ENCODE results near the gene SETBP1.

The SETBP1 gene

DNA sequence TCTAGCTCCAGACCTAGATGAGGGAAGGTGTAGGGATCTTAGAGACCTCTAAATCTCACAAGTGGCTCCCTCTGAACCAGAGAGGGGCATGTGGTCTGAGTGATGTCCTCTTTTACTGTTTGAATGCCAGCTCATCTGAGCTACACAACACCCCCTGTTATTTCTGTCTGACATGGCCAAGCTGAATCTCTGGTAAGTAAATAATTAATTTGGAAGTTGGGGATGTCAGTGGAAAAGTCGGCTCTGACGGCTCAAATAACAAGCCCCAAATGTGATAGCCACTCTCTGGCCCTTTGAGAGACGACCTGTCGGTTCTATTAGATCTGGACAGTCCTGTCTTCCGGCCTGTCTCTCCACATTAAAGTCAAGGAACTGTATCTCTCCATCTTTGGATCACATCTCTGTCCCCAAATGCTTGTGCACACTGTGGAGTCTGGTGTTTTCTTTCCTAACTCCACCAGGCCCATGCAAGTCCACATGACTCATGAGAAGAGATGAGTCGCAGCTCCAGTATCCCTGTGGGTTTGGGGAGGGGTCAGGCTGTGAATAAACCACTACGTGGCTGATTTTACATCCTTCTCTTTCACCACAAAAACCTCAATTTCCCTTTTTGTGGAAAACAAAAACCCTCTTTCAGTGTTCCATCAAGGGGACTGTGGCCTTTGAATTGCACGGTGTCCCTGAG lies 52.5 kb downstream of the SETBP1 start:
- DNase-seq = no peak

DNA sequence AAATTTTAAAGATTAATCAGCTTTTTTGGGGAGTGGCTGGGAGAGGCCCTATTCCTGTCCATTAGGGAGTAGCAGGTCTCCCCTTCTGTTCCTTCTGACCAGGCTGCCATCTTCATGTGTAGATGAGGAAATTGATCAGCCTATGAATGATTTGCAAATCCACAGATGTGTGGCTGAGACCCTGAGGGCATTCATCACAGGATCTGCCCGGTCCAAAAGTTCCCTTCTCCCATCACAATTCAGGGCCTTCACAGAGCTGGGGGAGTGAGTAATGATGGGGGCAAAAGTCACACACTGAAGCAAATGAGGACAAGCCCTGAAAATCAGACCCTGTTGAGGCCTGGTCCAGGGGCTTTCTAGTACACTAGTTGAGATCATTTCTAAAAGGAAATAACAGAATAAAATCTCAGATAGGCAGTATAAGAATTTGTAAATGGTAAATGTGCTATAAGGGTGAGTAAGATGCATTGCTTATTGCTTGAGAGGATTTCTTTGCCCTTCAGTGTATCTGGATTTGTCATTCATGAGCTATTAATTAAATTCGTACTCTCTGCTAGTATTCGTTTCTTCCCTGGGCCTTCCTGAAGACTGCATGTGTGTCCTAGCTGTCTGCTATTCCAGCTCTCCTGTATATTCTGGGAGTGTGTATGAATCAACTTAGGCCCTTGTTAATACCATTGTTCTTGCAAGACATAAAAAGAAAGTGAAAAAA lies 53.2 kb downstream of the SETBP1 start:
- no peak for DNase-seq

GRCh38 chr18:44735096-44735495 lies 54.4 kb downstream of the SETBP1 start:
- DNase-seq = no peak

- DNase-seq = no peak
Measured at GRCh38 chr18:44736664-44737380, 56.1 kb downstream of the SETBP1 start.

DNA sequence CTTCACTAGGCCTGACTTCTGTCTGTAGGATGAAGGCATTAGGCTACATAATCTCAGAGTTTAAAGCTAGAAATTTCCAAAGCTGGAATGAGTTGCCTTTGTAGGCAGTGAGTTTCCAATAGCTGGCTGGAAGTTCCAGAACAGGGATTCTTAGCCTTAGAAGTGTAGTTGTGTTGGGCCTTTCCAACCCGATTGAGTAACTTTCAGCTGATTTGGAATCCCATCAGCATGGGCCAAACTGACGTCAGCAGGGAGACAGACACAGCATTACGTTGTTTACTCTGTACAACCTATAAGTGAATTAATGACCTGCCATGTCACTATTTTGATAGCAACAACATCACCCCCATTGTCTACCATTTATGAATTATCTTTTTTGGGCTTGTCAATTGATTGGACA lies 56.9 kb downstream of the SETBP1 start:
- no peak for DNase-seq

DNA sequence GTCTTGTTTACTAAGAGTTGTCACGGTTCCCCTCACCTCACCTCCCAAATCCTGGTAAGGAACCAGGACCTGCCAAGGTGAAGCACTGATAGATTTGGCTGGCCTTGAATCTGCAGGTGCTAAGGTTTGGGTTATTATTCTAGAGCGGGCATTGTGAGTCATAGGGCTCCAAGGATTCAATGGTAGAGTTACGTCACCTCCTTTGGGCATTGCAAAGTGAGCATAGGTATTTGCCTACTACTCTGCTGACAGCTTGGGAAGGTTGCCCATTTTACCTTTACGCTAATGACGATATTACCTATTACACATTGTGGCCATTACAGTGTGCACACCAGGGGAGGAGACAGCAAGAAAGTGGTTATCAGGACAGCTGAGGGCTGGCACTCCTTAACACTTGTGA lies 59.3 kb downstream of the SETBP1 start:
- no peak for DNase-seq

GRCh38 chr18:44741085-44741484 lies 60.4 kb downstream of the SETBP1 start:
- DNase-seq = no peak

DNA sequence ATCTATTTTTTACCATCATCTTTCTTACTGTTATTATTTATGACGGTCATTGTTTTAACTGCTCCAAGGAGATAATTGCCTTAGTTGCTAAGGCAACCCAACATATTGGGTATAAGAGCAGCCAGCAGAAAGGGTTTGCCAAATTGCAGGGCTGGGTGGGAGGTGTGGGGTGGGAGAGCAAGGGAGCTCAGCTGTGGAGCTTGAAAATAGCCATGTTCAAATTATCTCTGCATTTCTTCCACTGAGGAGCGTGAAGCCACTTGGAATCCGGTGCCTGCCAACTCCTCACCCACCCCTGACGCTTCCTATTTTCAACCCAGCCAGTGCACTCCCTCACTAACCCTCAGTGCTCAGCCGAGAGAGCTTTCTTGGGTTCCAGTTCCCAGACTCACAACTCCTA lies 60.8 kb downstream of the SETBP1 start:
- no peak for DNase-seq

- DNase-seq = no peak
Measured at GRCh38 chr18:44742126-44742525, 61.4 kb downstream of the SETBP1 start.

DNA sequence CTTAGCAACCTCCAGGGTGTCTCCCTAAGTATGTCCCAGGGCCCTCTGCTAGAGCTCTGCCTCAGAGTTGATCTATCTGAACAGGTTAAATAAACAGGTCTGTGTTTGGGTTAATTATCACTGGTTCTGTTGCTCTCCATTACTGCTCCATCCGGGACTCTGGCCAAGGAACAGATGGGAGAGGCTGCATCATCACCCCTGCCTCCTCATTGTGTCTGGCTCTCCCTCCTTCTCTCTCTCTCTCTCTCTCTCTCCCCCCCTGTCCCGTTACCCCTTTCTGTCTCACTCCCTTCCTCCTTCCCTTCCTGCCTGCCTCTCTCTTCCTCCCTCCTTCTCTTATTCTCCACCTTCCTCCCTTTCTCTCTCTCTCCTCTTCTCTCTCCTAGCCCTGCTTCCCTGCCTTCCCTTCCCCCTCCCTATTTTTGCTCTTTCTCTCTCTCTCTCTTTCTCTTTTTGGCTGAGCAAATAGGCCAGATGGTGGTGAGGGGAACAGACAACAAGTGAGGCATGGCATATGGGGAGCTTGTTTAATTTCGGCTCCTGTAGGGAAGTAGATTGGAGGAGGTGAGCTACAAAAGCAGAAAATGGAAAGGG lies 62.1 kb downstream of the SETBP1 start:
- no peak for DNase-seq

DNA sequence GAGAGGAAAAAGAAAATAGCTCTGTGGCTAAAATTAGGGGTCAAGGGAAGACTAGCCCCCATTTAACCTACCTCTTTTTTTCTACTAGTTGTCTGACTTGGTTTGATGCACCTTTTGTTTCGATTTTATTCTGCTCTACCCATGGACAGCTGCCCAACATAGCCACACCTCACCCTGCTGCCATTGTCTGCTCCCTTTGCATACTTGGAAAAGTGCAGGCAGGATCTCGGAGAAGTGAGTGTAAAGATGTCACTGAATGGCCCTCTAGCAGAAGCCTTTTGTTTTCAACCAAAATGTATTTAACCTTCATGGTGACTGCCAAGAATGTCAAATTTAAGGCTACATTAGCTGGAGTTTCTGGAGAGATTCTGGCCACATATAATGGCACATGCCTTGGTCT lies 62.9 kb downstream of the SETBP1 start:
- no peak for DNase-seq

DNA sequence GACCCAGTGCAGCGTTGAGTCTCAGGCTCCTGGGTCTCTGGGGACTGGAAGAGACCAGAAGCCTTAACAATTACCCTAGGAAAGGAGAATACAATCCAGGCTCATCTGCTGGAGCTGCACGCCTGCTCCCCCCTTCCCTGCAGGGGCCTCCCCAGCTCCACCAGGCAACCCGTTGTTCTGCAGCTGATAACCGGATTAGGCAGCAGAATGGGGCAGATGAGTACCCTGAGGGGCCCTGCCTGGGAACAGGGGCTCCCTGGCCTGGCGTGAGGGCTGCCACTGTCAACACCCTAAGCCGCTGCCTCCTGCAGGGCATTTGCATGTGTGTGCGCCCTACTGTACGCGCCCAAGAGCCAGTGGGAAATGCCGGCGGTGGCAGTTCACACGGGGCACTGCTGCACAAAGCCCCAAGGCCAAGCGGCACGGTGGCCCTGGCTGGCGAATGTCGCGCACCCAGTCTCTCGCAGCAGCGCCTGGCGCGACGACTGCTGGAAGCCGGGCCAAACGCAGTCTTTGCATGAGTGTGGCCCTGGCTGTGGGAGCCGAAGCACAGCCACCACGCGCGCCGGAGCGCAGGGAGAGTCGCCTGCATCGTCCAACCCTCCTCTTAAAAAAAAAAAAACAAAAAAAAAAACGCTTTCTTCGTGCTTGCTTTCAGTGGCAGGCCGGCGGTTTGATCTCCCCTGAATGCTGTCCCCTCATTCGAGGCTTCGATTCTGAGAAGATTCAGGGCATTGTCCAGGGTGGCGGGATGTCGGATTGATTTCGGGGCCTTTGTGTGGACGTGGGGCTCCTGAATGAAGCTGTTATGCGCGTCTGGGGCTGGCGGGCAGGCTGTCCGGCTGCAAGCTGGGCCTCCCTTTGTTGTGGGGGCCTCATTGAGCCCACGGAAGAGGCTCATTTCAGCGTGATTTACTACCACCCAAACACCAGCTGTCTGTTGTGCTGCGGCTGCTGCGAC lies 63.8 kb downstream of the SETBP1 start:
- no peak for DNase-seq

DNA sequence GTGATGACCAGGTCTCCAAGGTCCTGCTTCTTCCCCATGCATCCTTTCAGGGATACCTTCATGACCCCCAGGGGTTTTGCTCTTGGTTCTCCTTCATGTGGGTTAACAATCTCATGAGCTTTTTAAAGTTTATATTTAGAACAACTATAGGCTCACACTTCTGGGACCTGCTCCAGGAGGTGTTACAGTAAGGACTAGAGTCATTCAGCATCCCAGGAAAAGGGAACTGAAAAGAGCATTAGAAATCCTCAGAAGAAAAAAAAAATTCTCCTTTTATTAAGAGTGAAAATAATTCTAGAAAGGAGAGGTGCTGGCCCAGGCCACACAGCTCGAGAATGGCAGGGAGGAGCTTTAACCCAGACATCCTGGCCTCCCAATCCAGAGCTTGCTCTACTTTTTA lies 66.5 kb downstream of the SETBP1 start:
- DNase-seq = no peak

GRCh38 chr18:44748582-44748981 lies 67.9 kb downstream of the SETBP1 start:
- no peak for DNase-seq

GRCh38 chr18:44750774-44751173 lies 70.1 kb downstream of the SETBP1 start:
- no peak for DNase-seq

- no peak for DNase-seq
Measured at GRCh38 chr18:44754567-44754966, 73.9 kb downstream of the SETBP1 start.

- no peak for DNase-seq
Measured at GRCh38 chr18:44758861-44759631, 78.4 kb downstream of the SETBP1 start.

DNA sequence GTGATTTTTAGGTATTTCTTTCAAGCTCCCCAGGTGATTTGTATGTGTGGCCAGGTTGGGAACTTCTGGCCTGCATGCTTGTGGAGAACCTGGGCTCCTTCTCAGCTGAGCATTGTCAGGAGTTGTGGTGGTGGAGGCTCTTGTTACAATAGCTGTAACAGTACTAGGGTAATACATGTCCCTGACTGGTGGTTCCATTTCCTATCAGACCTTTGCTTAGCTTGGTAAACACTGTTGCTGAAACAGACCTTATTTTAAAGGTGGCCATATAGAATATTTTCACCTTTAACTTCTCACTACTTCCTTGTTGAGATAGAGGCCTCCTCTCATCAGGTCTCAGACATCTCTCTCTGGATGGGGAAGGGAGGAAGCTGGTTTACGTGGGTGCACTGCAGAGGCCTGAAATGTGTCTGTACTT lies 79.2 kb downstream of the SETBP1 start:
- DNase-seq = no peak

DNA sequence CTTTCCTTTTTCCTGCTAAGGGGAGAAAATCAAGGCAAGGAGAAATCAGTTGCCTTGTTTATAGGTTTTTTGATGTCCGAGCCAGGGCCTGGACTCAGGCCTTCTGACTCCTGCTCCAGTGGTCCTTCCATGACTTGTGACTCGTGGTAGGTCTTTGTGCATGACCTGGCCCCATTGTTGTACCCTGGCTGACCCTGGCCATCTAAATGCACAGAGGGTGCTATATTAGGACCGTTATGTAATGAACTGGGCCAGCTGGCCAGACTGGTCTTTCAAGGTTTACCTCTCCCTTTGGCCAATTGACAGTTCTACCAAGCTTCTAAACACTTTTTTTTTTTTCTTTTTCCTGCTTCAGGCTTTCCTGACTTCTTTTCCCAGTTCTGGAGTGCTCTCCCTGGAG lies 81.1 kb downstream of the SETBP1 start:
- no peak for DNase-seq

DNA sequence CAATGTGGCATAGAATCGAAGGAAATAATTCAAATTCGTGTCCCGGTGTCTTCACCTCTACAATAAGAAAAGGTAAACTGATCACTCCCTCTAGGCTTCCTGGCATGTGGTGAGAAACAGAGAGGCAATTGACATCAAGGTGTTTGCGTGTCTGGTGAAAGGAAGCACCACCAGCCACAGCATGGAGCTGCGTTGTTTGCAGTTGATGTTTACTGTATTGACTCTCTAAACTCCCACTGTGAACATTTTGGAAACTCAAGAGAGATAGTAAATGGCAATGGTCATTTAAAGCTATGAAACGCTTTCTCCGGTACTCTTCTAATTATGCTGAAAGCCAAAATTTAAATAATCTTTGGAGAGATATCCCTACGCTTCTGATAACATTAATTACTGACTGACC lies 82.6 kb downstream of the SETBP1 start:
- DNase-seq = no peak

- no peak for DNase-seq
Measured at GRCh38 chr18:44764863-44765262, 84.2 kb downstream of the SETBP1 start.

- DNase-seq = no peak
Measured at GRCh38 chr18:44765456-44765855, 84.8 kb downstream of the SETBP1 start.
